Activated T-helper 1 cell treated with Interleukin-2 at 50 U/mL for 16 hours (primary cell): Measurements from ENCODE around the gene PREB.
A peak's percentile ranks its signal among the peaks of the same experiment; 100 is the strongest.
"Not testable (repeated sequence)": the region's sequence is repeated elsewhere in the genome, so short reads cannot be mapped to it uniquely, and the experiment has no call there.

Experiments
- DNase-seq: peaks from one replicate; pipeline ENCODE4 v3.0.0-alpha.2; 2020; ENCODE audit warnings: low read depth

Gene PREB

GRCh38 chr2:27125104-27125503 lies 9.3 kb downstream of the PREB start:
- no peak for DNase-seq

- DNase-seq, result peak; percentile 55
Observed at GRCh38 chr2:27123302-27124150, 10.9 kb downstream of the PREB start, which contains the start of gene ABHD1. ABHD1 (plus strand) TSS chr2:27123815; CDS start chr2:27123949, 134 bp downstream.

- DNase-seq, result no peak
Observed at GRCh38 chr2:27122791-27123190, 11.6 kb downstream of the PREB start.

- DNase-seq, result no peak
Observed at GRCh38 chr2:27121906-27122305, 12.5 kb downstream of the PREB start.

GRCh38 chr2:27119330-27119670 lies 15.1 kb downstream of the PREB start:
- not testable (repeated sequence) for DNase-seq

- no peak for DNase-seq
Observed at GRCh38 chr2:27118525-27119329, 15.7 kb downstream of the PREB start, which contains the start of gene CGREF1. CGREF1 (minus strand) TSS chr2:27119128; CDS start chr2:27104366, 14,762 bp downstream.

- no peak for DNase-seq
Observed at GRCh38 chr2:27117995-27118524, 16.4 kb downstream of the PREB start.

- DNase-seq, result no peak
Observed at GRCh38 chr2:27115519-27115918, 18.9 kb downstream of the PREB start.

- DNase-seq, result not testable (repeated sequence)
Observed at GRCh38 chr2:27111392-27112078, 22.9 kb downstream of the PREB start.

- DNase-seq, result not testable (repeated sequence)
Observed at GRCh38 chr2:27110603-27111352, 23.7 kb downstream of the PREB start.

GRCh38 chr2:27109083-27109482 lies 25.4 kb downstream of the PREB start:
- no peak for DNase-seq

GRCh38 chr2:27108221-27108620 lies 26.2 kb downstream of the PREB start:
- no peak for DNase-seq

- DNase-seq, result no peak
Observed at GRCh38 chr2:27105981-27106380, 28.5 kb downstream of the PREB start.

- DNase-seq, result no peak
Observed at GRCh38 chr2:27102329-27102728, 32.1 kb downstream of the PREB start.

GRCh38 chr2:27100036-27100435 lies 34.4 kb downstream of the PREB start:
- no peak for DNase-seq

- no peak for DNase-seq
Observed at GRCh38 chr2:27099334-27099955, 35.0 kb downstream of the PREB start.

- no peak for DNase-seq
Observed at GRCh38 chr2:27097341-27097740, 37.1 kb downstream of the PREB start.

GRCh38 chr2:27096748-27097297 lies 37.6 kb downstream of the PREB start:
- no peak for DNase-seq

- no peak for DNase-seq
Observed at GRCh38 chr2:27095745-27096651, 38.4 kb downstream of the PREB start.

GRCh38 chr2:27095427-27095744 lies 39.0 kb downstream of the PREB start:
- DNase-seq, result no peak
